SK-N-SH treated with all-trans-retinoic acid at 6 μM for 48 hours (cell line): ENCODE data around the gene DTX1.

Experiments used
- ATAC-seq: fragments of 200-7000 bp; cut with Tn5 transposase; 3 replicates; pipeline ENCODE4 v1.9.1; 2020; ENCODE audit warnings: mild to moderate bottlenecking, moderate library complexity
- ARNTL ChIP-seq: fragments of 450-650 bp; formaldehyde crosslinking; IDR thresholded peaks from 2 replicates; pipeline ENCODE4 v1.5.0; 2020; ENCODE audit warnings: low read depth, mild to moderate bottlenecking, moderate library complexity, borderline replicate concordance
- BACH2 ChIP-seq: fragments of 250-450 bp; sonication (Bioruptor Pico); IDR thresholded peaks from 2 replicates; pipeline ENCODE4 v1.9.0; 2021; ENCODE audit warnings: mild to moderate bottlenecking, borderline replicate concordance
- CREB5 ChIP-seq: fragments of 250-450 bp; sonication (Bioruptor Pico); IDR thresholded peaks from 2 replicates; pipeline ENCODE4 v1.5.1; 2020; ENCODE audit warnings: low read depth, mild to moderate bottlenecking, moderate library complexity
- CSDC2 ChIP-seq: fragments of 250-450 bp; sonication (Bioruptor Pico); IDR thresholded peaks from 2 replicates; pipeline ENCODE4 v1.5.0; 2020; ENCODE audit warnings: mild to moderate bottlenecking, moderate library complexity
- GLIS3 ChIP-seq: fragments of 250-450 bp; sonication (Bioruptor Pico); IDR thresholded peaks from 2 replicates; pipeline ENCODE4 v1.5.0; 2020; ENCODE audit warnings: mild to moderate bottlenecking, moderate library complexity
- ISL1 ChIP-seq: fragments of 250-450 bp; sonication (Bioruptor Pico); IDR thresholded peaks from 2 replicates; pipeline ENCODE4 v2.1.2; 2022; ENCODE audit warnings: mild to moderate bottlenecking, moderate library complexity
- OSR1 ChIP-seq: fragments of 250-450 bp; sonication (Bioruptor Pico); IDR thresholded peaks from 2 replicates; pipeline ENCODE4 v1.8.0; 2022; ENCODE audit warnings: moderate library complexity, mild to moderate bottlenecking, inconsistent platforms
- PATZ1 ChIP-seq: fragments of 250-450 bp; sonication (Bioruptor Pico); IDR thresholded peaks from 2 replicates; pipeline ENCODE4 v1.8.0; 2020; ENCODE audit warnings: mild to moderate bottlenecking, moderate library complexity, borderline replicate concordance
- POU6F1 ChIP-seq: fragments of 250-450 bp; sonication (Bioruptor Pico); IDR thresholded peaks from 2 replicates; pipeline ENCODE4 v1.8.0; 2021; ENCODE audit warnings: low read depth, mild to moderate bottlenecking, moderate library complexity, borderline replicate concordance
- PPARA ChIP-seq: fragments of 250-450 bp; sonication (Bioruptor Pico); IDR thresholded peaks from 2 replicates; pipeline ENCODE4 v1.5.0; 2020; ENCODE audit warnings: mild to moderate bottlenecking, borderline replicate concordance
- RARB ChIP-seq: fragments of 250-450 bp; sonication (Bioruptor Pico); IDR thresholded peaks from 2 replicates; pipeline ENCODE4 v1.8.0; 2021; ENCODE audit warnings: mild to moderate bottlenecking, moderate library complexity
- SNAI2 ChIP-seq: fragments of 250-450 bp; sonication (Bioruptor Pico); IDR thresholded peaks from 2 replicates; pipeline ENCODE4 v1.5.0; 2020; ENCODE audit warnings: mild to moderate bottlenecking, moderate library complexity
- TCF4 ChIP-seq: fragments of 250-450 bp; sonication (Bioruptor Pico); IDR thresholded peaks from 2 replicates; pipeline ENCODE4 v1.8.0; 2021; ENCODE audit warnings: mild to moderate bottlenecking, moderate library complexity, borderline replicate concordance
- TOX ChIP-seq: fragments of 250-450 bp; sonication (Bioruptor Pico); IDR thresholded peaks from 2 replicates; pipeline ENCODE4 v1.8.0; 2021; ENCODE audit warnings: mild to moderate bottlenecking, moderate library complexity, borderline replicate concordance
- TSHZ2 ChIP-seq: fragments of 250-450 bp; sonication (Bioruptor Pico); IDR thresholded peaks from 2 replicates; pipeline ENCODE4 v1.5.0; 2020; ENCODE audit warnings: mild to moderate bottlenecking, moderate library complexity
- ZC3H10 ChIP-seq: fragments of 250-450 bp; sonication (Bioruptor Pico); IDR thresholded peaks from 2 replicates; pipeline ENCODE4 v1.5.1; 2021; ENCODE audit warnings: mild to moderate bottlenecking, moderate library complexity
- ZFP3 ChIP-seq: fragments of 250-450 bp; sonication (Bioruptor Pico); IDR thresholded peaks from 2 replicates; pipeline ENCODE4 v1.5.0; 2020; ENCODE audit warnings: mild to moderate bottlenecking, moderate library complexity
- ZFP30 ChIP-seq: fragments of 450-650 bp; formaldehyde crosslinking; IDR thresholded peaks from 2 replicates; pipeline ENCODE4 v1.5.0; 2022; ENCODE audit warnings: mild to moderate bottlenecking, moderate library complexity
- ZNF565 ChIP-seq: fragments of 450-650 bp; formaldehyde crosslinking; conservative IDR thresholded peaks from 2 replicates; pipeline ENCODE4 v1.5.0; 2020; ENCODE audit warnings: low read depth, mild to moderate bottlenecking, moderate library complexity
- ZNF70 ChIP-seq: fragments of 450-650 bp; formaldehyde crosslinking; IDR thresholded peaks from 2 replicates; pipeline ENCODE4 v1.5.0; 2020; ENCODE audit warnings: mild to moderate bottlenecking, moderate library complexity
- ZNF8 ChIP-seq: fragments of 450-650 bp; formaldehyde crosslinking; IDR thresholded peaks from 2 replicates; pipeline ENCODE4 v1.5.0; 2020; ENCODE audit warnings: mild to moderate bottlenecking, moderate library complexity

Gene DTX1

GRCh38 chr12:113010701-113011100, 45.8 kb upstream of the DTX1 start (continued):
- TF ChIP-seq POU6F1 (CRISPR knock-in tag) (no peak), TCF4 (no peak)

- no peak for ATAC-seq
- TF ChIP-seq TCF4 (no peak), ZNF8 (no peak), SNAI2 (CRISPR knock-in tag) (no peak)
- TF ChIP-seq, all 23 proteins: peak for 0
These were observed 42.0 kb upstream of the DTX1 start for GRCh38 chr12:113014565-113014964.

DNA sequence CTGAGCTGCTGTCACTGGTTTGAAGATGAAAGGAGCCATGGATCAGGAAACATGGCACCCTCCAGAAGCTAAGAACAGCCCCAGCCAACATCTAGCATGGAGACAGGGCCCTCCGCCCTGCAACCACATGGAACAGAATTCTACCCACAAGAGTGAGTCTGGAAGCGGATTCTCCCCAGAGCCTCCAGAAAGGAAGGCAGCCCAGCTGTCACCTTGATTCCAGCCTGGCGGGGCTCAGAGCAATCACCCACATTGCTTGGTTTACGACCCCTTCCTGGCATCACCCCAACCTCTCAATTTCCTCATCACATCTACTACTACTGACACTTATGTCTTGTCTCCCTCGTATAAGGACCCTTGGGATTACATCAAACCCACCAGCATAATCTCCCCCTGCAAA, 39.7 kb upstream of the DTX1 start:
- no peak for ATAC-seq
- TF ChIP-seq CSDC2 (CRISPR knock-in tag) = no peak
- no peak for TF ChIP-seq POU6F1 (CRISPR knock-in tag)
- TF ChIP-seq GLIS3 (CRISPR knock-in tag) = no peak

DNA sequence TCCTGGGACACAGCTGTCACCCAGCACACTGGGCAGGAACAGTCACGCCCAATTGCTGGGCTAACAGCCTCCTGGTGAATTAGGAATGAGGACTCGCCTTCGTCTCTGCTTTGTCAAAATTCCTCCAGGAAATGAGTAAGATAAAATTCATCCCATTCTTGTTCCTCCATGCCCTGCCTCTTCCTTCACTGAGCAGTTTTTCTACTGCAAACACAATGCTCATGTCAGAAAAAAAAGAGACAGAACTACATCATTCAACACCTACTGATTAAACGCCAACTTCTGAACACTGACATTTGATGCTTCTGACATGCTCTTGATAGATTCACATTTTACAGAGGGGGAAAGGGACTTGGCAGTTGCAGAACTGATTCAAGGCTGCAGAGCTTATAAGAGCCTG, 37.5 kb upstream of the DTX1 start:
- TF ChIP-seq TOX (CRISPR knock-in tag) (no peak), ZC3H10 (CRISPR knock-in tag) (no peak), BACH2 (CRISPR knock-in tag) (no peak), CREB5 (no peak), SNAI2 (CRISPR knock-in tag) (no peak), CSDC2 (CRISPR knock-in tag) (no peak), ZFP3 (CRISPR knock-in tag) (no peak), RARB (CRISPR knock-in tag) (no peak), ISL1 (no peak), PPARA (CRISPR knock-in tag) (no peak), POU6F1 (CRISPR knock-in tag) (no peak)
- ATAC-seq = no peak

DNA sequence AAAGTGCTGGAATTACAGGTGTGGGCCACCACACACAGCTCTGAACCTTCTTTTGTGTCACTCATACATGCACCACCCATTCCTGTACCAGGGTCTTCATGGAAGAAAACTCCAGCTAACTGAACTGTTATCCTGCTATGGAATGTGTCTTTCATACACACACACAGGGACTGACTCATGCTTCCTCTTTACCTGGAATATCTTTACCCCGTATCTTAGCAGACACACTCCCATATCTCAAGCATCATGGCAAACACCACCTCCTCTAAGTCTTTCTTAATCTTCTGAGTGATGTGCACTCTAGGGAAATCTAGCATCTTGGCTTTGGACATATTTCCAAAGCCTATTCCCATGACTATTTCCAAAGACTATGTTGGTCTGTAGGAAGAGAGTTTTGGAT, 35.0 kb upstream of the DTX1 start:
- TF ChIP-seq TOX (CRISPR knock-in tag) = no peak
- TF ChIP-seq PPARA (CRISPR knock-in tag) = no peak
- TF ChIP-seq BACH2 (CRISPR knock-in tag) = no peak
- no peak for TF ChIP-seq GLIS3 (CRISPR knock-in tag)
- no peak for TF ChIP-seq ISL1
- TF ChIP-seq ZNF8 = no peak
- no peak for TF ChIP-seq ARNTL (CRISPR knock-in tag)
- no peak for TF ChIP-seq OSR1 (CRISPR knock-in tag)
- TF ChIP-seq SNAI2 (CRISPR knock-in tag) = no peak
- TF ChIP-seq ZFP3 (CRISPR knock-in tag) = no peak
- TF ChIP-seq CSDC2 (CRISPR knock-in tag) = no peak
- no peak for TF ChIP-seq ZNF70 (CRISPR knock-in tag)
- no peak for TF ChIP-seq PATZ1 (CRISPR knock-in tag)
- TF ChIP-seq TCF4 = no peak
- no peak for TF ChIP-seq RARB (CRISPR knock-in tag)
- no peak for TF ChIP-seq ZNF565
- no peak for TF ChIP-seq CREB5
- TF ChIP-seq ZFP30 (CRISPR knock-in tag) = no peak
- no peak for TF ChIP-seq TSHZ2 (CRISPR knock-in tag)
- no peak for TF ChIP-seq ZC3H10 (CRISPR knock-in tag)
- TF ChIP-seq, all 23 proteins: peak for 0
- ATAC-seq = no peak
